GM21825 (cell line): ENCODE data around the gene VRK1.
"Not testable (repeated sequence)": the region's sequence is repeated elsewhere in the genome, so short reads cannot be mapped to it uniquely, and the experiment has no call there.

Experiments used
- ATAC-seq: cut with Tn5 transposase; IDR thresholded peaks from one replicate; pipeline ENCODE4 v1.9.1; 2021; ENCODE audit warnings: mild to moderate bottlenecking, moderate library complexity; ENCODE audit not compliant: unreplicated experiment

VRK1 gene

DNA sequence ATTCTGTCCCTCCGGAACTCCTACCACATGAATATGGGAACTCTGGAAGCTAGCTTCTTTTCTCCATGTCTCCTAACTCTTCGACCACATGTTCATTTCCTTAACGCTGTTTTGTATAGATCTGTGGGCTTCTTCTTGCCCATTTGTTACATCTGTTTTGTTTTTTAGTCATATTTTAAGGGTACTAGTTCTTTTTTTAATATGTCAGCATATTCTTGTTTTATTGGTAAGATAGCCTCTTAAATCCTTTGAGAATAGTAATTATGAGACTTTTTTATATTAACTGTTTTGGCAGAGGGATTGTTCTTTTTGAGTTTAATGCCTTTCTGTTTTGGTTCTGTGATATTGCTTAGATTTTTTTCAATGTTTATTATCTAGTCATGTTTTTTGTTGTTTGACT, 70.5 kb downstream of the VRK1 start:
- ATAC-seq, result no peak

GRCh38 chr14:96874127-96874526, 76.9 kb downstream of the VRK1 start:
- no peak for ATAC-seq

DNA sequence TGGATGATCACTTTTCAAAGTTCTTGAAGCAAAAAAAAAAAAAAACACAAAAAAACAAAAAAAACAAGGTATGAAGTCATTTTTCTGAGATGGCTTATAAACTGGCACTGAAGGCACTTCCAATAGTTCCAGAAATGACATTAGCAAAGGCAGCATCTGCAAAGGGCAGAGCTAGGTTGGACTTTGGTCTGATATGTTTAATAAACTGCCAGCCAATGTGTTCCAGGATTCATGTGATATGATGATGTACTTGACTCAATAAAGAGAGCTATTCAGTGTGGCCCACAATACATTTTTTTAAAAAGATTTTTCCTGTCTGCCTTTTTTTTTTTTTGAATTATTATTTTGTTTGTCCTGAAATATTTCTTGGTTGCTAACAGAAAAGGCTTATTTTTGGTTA, 79.6 kb downstream of the VRK1 start:
- no peak for ATAC-seq

DNA sequence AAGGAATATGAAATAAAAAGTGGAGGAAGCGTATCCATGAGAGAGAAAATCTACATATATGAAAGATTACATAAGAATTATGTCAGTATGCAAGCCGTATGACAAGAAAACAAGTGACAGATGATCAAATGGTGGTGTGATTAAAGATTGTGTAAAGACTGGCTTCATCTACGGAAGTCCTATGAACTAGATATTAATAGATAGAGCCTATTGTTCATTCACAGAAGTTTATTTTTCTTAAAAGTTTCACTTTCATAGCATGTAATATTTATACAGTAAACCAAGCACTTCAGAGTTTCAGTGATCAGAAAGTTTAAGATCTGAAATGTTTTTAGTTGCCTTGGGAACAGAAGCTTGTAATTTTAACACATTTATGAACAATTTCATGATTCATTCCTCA, 84.5 kb downstream of the VRK1 start:
- ATAC-seq, result peak; percentile 88

DNA sequence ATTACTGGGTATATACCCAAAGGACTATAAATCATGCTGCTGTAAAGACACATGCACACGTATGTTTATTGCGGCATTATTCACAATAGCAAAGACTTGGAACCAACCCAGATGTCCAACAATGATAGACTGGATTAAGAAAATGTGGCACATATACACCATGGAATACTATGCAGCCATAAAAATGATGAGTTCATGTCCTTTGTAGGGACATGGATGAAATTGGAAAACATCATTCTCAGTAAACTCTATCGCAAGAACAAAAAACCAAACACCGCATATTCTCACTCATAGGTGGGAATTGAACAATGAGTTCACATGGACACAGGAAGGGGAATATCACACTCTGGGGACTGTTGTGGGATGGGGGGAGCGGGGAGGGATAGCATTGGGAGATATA, 86.8 kb downstream of the VRK1 start:
- ATAC-seq, result not testable (repeated sequence)

DNA sequence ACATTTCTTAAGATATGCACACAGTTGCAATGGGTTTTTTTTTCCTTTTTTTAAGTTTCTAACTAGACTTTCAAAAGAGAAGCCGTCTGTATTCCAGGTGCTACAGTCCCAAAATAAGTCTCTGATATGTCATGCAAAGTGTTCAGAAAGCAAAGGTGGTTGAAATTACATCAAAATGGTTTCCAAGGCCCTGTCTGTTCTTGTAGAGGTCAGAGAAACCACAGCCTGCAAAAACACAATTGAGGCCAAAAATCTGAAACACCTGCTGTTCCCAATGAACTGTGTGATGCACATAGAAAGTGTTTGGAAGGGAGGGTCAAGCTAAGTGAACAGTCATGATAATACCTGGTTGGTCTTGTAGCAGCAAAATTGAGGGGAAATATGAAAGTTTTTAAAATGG, 91.0 kb downstream of the VRK1 start:
- ATAC-seq, result peak; percentile 85

- ATAC-seq, result no peak
Measured at GRCh38 chr14:96888593-96888992, 91.4 kb downstream of the VRK1 start.

DNA sequence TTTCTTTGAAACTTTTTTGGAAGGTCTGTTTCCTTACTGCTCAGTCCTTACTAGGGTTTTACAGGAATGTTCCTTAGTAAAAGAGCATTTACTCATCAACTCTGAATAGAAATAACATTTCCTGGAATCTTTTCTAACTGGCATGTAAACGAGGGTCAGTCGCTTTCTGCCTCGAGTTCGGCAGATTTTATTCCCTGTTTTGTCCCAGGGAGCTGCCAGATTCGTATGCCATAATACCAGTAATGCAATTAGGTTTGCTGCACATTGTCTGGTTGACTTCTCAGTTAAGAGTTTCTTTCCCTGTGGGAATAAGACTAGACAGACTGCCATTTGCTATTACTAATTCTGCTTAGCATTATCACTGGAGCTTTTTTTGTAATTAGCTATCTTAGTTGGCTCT, 91.9 kb downstream of the VRK1 start:
- ATAC-seq, result no peak

DNA sequence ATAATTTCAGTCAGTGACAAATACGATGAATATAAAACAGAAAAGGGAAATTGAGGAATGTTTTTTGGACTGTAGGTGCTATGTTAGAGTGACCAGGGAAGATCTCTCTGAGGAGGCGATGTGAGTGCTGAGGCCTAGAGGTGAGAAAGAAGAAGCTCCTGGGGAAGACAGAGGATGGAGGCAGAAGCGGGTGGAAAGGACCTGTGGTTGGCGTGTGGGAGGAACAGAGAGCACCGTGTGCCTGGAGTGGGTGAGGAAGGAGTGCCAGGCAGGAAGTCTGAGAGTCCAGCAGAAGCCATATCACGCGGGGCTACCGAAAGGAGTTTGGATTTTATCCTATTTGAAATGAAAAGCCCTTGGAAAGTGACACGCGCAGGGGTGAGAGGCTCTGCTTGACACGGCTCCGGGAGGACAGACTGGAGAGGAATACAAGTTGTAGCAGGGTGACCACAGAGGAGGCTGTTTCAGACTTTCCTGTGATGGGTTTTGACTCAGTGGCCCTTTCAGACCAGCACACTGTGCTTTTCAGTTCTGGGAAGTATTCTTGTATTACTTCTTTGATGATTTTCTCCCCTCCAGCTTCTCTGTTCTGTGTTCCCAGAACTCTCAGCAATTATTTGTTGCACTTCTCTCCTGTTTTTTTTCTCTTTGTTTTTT, 96.9 kb downstream of the VRK1 start:
- ATAC-seq, result no peak

- no peak for ATAC-seq
Measured at GRCh38 chr14:96894966-96895365, 97.8 kb downstream of the VRK1 start.

GRCh38 chr14:96895658-96896271, 98.6 kb downstream of the VRK1 start:
- ATAC-seq, result peak; percentile 56

DNA sequence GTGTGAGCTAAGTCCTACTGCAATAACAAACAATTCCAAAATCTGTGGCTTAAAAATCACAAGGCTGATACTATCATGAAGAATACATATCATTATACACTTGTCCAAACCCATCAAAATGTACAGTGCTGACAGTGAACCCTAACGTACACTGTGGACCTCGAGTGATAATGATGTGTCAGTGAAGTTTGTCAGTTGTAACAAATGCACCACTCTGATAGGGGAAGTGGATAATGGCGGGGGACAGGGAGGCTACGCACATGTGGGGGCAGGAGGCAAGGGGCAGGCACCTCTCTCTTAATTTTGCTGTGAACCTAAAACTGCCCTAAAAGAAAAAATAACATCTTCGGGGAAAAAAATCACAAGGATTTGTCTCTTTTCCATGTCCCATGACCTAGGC, 100.0 kb downstream of the VRK1 start:
- ATAC-seq, result no peak

DNA sequence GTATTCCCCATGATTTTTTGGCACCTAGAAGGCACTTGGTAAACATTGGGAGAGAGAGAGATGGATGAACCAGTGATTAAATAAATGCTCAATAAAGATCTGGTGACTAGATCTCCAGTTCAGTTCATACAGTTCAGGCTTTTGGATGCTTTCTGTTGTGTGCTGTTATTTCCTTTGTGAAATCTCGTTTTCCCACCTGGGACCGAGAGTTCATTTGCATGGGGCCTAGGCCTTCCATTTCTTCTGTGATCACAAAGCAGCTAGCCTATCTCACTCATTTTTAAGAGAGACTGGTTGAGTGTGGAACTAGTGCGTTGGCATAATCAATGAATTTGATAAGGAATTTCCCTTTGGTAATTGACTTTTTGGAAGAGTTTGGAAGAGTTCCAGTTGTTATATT, 104.0 kb downstream of the VRK1 start:
- ATAC-seq, result peak; percentile 77

DNA sequence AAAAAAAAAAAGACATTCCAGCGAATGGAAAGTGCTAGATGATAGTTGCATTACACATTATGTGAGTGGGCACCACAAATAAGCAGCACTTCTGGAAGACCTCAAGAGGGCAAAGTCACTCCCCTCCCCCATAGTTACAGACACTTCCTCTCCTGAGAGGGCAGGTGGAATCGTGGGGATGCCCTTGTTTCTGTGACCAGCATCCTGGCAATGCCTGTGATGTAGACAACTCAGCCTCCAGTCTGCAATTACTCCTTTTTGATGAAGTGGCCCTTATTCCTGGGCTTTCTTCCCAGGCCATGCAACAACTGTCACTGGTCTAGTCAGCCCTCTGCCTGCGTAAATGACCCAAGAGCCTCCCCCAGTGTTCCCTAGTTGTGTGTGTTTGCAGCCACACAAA, 104.8 kb downstream of the VRK1 start:
- ATAC-seq, result no peak

DNA sequence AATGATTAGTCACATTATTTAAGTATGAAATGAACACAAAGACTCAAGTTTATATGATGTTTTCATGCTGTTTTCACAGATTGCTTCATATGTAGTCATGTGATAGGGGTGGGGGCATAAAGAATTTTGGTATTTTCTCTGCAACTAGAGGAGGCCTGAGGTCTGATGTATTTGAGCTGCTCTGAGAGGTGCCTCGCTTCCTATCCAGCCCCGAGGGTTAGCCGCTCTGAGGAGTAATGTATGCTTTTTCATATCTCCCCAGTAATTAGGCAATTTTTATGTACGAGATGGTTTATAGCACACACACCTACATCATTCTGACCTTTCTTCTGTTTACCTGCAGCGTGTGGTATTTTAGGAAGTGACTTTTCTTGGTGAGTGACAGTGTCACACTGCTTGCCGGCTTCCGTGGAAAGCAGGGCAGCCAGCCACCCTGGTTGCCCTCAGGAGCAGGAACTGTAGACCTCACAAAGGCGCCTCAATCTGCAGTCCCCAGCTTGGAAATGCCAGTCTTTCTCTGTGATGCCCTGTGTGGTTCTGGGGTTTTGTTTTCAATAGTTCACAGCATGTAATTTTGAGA, 106.4 kb downstream of the VRK1 start:
- ATAC-seq, result no peak

DNA sequence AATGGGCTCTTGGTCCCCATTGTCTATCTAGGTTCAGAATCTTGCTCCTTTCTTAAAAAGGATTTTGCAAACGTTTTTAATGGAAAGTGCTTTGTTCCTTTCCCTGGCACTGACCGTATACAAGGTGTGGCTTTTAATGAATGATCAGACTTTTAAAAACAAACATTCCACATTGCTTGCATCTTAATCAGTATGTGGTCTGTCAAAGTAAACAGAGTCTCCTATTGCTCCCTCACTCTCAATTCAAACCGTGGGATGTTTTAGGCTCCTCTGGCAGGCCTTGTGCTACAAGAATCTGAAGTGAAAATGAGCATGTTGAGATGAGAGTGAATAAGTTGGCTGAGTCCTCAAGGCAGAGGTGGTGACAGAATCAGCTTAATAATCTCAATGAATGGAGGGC, 107.0 kb downstream of the VRK1 start:
- ATAC-seq, result no peak

DNA sequence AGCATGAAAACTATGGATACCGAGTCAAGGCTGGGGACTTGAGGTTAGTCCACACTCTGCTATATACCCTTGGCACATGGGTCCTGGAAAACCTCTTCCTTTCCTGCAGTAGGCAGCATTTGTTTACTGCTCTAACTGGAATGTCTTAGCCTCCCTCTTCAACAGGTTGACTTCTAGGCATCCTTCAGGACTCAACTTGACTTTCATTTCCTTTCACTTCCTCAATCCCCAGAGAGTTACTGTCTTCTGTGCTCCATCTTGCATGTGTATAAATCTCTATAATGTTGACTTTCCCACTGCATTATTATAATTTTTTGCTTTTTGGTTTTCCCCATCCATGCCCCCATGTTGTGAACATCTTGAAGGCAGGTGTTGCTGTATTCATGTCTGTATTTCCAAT, 107.9 kb downstream of the VRK1 start:
- ATAC-seq, result no peak

DNA sequence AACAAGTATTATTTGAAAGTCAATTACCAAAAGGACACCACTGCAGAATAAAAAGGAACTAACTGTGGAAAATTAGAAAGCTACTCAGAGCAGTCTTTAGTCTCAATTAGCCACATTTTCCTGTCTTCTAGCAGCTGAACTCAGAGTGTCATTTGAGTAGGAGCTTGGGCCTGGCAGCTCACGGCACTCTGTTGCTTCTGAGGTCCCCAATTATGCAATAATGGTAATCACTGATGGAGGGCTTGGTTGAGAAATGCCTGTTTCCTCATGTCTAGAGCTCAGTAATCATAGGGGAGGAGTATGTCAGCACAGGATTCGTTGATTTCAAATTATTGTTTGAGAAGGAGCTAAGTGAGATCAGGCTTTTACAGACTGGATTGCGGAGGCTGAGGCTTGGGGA, 108.6 kb downstream of the VRK1 start:
- ATAC-seq, result no peak

- no peak for ATAC-seq
Measured at GRCh38 chr14:96906434-96906833, 109.3 kb downstream of the VRK1 start.

DNA sequence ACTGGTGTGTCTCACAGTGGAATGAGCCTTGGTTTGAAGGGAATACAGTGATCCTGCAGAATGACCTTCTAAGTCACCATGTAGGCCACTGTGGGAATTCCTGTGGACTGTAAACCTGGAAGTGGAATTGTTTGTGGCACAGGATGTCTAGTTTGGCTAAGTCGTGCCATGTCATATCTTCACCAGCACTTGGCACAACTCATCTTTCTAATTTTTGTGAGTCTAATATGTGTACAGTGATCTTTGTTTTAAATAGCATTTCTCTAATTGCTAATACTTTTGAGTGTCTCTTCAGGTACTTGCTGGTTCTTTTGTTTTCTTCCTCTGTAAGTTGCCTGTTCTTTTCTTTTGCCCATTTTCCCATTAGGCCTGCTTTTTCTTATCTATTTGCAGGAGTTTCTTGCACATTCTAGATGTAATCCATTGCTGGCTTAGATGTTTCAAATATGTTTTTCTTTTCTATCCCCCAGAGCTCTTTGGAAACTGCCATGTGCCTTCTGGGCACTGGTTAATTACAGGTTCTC, 112.7 kb downstream of the VRK1 start:
- no peak for ATAC-seq

GRCh38 chr14:96911499-96912149, 114.4 kb downstream of the VRK1 start:
- ATAC-seq, result no peak

DNA sequence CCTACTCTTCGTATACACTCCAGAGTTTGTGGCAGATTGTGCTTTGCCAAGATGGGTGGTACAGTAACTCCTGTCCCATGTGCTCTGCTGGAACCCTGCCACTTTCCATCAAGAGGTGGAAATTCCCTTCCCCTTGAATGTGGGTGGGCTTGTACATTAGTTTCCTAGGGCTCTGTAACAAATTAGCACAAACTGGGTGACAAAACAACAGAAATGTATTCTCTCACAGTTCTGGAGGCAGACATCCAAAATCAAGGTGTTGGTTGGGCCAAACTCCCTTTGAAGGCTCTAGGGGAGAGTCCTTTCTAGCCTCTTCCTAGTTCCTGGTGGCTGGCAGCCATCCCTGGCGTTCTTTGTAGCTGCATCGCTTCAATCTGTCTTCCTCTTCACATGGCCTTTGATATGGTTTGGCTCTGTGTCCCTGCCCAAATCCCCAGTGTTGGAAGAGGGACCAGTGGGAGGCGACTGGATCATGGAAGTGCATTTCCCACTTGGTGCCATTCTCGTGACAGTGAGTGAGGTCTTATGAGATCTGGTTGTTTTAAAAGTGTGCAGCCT, 117.5 kb downstream of the VRK1 start:
- ATAC-seq, result no peak
